Esophagus squamous epithelium (tissue), 4 donors: ENCODE results near the gene MTRR.

Experiments used
- POLR2A ChIP-seq, 4 donors: fragments of 450-650 bp; IDR thresholded peaks; one replicate each; pipeline ENCODE4 v1.6.1; 2017; ENCODE audit warnings: antibody characterized with exemption in 4 of 4, mild to moderate bottlenecking in 4 of 4, moderate library complexity in 3 of 4
- TF ChIP-seq, protein P1 (sequence below), 6 experiments: fragments of 450-650 bp in 4 of 6; fragments of 200-600 bp in 2 of 6; sonication (generic) in 2 of 6; IDR thresholded peaks; one replicate each; pipeline ENCODE4 v1.5.1; 2016 to 2019; ENCODE audit warnings: antibody characterized with exemption in 6 of 6, mild to moderate bottlenecking in 4 of 6, moderate library complexity in 4 of 6

DNA sequence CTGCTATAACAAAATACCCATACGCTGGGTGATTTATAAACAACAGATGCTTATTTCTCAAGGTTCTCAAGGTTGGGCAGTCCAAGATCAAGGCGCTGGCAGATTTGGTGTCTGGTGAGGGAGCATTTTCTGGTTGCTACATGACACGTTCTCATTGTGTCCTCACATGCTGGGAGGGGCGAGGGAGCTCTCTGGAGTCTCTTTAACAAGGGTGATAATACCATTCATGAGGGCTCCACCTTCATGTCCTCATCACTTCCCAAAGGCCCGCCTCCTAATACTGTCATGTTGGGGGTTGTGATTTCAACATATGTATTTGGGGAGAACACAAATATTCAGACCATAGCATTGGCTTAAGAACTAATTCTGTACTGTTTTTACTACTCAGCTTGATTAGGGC is 22.6 kb upstream of the MTRR start:
- TF ChIP-seq, protein P1, sequence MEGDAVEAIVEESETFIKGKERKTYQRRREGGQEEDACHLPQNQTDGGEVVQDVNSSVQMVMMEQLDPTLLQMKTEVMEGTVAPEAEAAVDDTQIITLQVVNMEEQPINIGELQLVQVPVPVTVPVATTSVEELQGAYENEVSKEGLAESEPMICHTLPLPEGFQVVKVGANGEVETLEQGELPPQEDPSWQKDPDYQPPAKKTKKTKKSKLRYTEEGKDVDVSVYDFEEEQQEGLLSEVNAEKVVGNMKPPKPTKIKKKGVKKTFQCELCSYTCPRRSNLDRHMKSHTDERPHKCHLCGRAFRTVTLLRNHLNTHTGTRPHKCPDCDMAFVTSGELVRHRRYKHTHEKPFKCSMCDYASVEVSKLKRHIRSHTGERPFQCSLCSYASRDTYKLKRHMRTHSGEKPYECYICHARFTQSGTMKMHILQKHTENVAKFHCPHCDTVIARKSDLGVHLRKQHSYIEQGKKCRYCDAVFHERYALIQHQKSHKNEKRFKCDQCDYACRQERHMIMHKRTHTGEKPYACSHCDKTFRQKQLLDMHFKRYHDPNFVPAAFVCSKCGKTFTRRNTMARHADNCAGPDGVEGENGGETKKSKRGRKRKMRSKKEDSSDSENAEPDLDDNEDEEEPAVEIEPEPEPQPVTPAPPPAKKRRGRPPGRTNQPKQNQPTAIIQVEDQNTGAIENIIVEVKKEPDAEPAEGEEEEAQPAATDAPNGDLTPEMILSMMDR (IDR thresholded peaks at IDR 0.05): no peak
- no peak for TF ChIP-seq POLR2A (IDR thresholded peaks at IDR 0.05)
